ENCODE results near the gene CCND1. TPM values are rescaled to one million over a fixed set of nuclear protein-coding genes. Genes with fewer than 3 reads are reported as not detected.
"Not testable (repeated sequence)": the region's sequence is repeated elsewhere in the genome, so short reads cannot be mapped to it uniquely, and the experiment has no call there.

CCND1 gene
- total and polyA plus RNA-seq, 7 donors, result 7.7 to 56.8 (median 15.0) TPM

DNA sequence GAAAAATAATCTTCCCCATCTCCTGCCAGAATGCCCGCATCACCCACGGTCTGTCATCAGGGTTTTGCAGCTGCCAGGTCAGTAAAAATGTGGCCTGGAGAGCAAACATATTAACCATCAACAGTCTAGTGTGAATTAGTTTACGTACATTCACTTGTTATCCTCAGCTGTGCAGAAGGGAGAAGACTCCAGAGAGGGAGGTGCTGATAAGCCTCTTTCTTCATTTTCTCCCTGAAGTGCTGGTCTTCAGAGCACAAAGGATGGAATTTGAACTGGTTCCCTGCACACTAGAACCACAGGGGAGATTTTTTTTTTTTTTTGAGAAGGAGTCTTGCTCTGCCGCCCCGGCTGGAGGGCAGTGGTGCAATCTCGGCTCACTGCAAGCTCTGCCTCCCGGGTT, 54.6 kb downstream of the CCND1 start:
- Histone ChIP-seq H3K4me1 (no peaks in the 10 kb centered on the region), H3K27ac (no peak overlapping the region), H3K36me3 (no peaks in the 10 kb centered on the region), H3K4me3 (no peak overlapping the region), H3K9me3 (no peaks in the 10 kb centered on the region), H3K27me3 (peaks cover 0 to 26% (median 3%) of the 10 kb centered on the region in 3 donors)
- DNase-seq, result peak; percentile 10
- intact Hi-C loops (cut with DNase I), result no loop called here
- WGBS, 2 donors, result 67 to 79% methylated on average over 7 of the region's 7 CpGs
- no peak for TF ChIP-seq EP300 (IDR thresholded peaks at IDR 0.05)
- TF ChIP-seq, protein P1, sequence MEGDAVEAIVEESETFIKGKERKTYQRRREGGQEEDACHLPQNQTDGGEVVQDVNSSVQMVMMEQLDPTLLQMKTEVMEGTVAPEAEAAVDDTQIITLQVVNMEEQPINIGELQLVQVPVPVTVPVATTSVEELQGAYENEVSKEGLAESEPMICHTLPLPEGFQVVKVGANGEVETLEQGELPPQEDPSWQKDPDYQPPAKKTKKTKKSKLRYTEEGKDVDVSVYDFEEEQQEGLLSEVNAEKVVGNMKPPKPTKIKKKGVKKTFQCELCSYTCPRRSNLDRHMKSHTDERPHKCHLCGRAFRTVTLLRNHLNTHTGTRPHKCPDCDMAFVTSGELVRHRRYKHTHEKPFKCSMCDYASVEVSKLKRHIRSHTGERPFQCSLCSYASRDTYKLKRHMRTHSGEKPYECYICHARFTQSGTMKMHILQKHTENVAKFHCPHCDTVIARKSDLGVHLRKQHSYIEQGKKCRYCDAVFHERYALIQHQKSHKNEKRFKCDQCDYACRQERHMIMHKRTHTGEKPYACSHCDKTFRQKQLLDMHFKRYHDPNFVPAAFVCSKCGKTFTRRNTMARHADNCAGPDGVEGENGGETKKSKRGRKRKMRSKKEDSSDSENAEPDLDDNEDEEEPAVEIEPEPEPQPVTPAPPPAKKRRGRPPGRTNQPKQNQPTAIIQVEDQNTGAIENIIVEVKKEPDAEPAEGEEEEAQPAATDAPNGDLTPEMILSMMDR (IDR thresholded peaks at IDR 0.05), result no peak
- no peak for TF ChIP-seq POLR2AphosphoS5 (IDR thresholded peaks at IDR 0.05)
- TF ChIP-seq POLR2A (IDR thresholded peaks at IDR 0.05), result no peak

DNA sequence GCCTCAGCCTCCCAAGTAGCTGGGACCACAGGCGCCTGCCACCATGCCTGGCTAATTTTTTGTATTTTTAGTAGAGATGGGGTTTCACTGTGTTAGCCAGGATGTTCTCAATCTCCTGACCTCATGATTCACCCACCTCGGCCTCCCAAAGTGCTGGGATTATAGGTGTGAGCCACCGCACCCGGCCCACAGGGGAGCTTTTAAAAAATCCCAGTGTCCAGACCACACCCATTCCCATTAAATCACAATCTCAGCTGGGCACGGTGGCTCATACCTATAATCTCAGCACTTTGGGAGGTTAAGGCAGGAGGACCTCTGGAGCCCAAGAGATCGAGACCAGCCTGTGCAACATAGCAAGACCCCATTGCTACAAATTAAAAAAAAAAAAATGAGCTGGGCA, 55.0 kb downstream of the CCND1 start:
- WGBS, 2 donors, result 37 to 70% methylated on average over 6 of the region's 6 CpGs
- peak; percentile 20 for DNase-seq
- H3K4me1 ChIP-seq; intact Hi-C loops (cut with DNase I); H3K4me3 ChIP-seq; H3K36me3 ChIP-seq; H3K9me3 ChIP-seq; H3K27ac ChIP-seq: not testable (repeated sequence)
- H3K27me3 ChIP-seq, result peaks cover 0 to 30% (median 7%) of the 10 kb centered on the region in 3 donors

DNA sequence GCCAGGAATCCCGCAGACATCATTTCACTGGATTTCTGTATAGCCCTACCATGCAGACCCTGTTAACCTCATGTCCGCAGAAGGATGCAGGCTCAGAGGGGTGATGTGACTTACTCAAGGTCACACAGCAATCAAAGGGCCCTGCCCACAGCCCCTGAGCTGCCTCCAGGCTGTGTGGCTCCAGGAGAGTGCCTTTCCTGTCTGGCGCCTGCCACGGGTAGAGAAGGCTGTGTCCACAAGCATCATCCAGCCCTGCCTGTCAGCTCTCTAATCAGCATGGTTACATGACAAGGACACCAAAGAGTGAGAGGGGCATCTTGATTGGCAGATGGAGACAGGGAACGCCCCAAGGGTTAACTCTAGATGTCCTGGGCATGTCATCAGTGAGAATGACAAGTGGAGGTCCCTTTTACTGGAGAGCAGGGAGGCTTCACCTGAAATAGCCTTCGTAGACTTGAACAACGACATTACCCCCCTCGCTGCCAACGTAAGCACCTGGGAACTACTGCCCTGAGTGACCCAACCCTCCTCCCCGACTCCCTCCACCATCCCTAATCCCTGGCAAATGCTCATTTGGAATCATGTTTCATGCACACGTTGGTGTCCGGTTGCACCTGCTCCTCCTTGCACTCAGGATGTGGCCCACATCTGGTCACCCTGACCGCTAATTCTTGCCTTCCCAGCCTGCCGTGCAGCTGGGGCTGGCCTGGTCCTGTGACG, 56.0 kb downstream of the CCND1 start:
- intact Hi-C loops (cut with DNase I), result no loop called here
- no peaks in the 10 kb centered on the region for H3K36me3 ChIP-seq
- H3K4me1 ChIP-seq, result no peaks in the 10 kb centered on the region
- TF ChIP-seq, protein P1 (IDR thresholded peaks at IDR 0.05), result no peak
- TF ChIP-seq EP300 (IDR thresholded peaks at IDR 0.05), result no peak
- TF ChIP-seq POLR2AphosphoS5 (IDR thresholded peaks at IDR 0.05), result no peak
- no peak for TF ChIP-seq POLR2A (IDR thresholded peaks at IDR 0.05)
- DNase-seq, result peak; percentile 48
- H3K27me3 ChIP-seq, result peaks cover under 1 to 39% (median 13%) of the 10 kb centered on the region in 3 donors
- no peak overlapping the region for H3K4me3 ChIP-seq
- 69 to 73% methylated on average over 15 of the region's 15 CpGs for WGBS, 2 donors
- H3K9me3 ChIP-seq, result no peaks in the 10 kb centered on the region
- H3K27ac ChIP-seq, result no peak overlapping the region

DNA sequence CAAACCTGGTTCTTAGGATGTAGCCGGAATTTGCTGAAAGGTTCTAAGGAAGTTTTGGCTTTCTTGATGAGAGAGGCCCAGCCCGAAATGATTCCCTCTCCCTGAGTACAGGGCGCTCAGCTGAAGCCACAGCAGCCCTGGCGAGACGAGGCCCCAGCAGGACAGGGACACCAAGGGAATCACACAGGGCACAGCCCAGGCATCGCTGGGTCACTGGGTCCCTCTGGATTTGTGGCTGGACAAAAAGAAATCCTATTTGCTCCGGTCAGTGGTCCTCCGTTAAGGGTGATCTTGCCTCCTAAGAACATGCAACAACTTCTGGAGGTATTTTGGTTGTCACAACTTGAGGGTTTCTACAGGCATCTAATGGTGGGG, 56.5 kb downstream of the CCND1 start:
- Histone ChIP-seq H3K27ac (no peak overlapping the region), H3K4me3 (no peak overlapping the region), H3K9me3 (no peaks in the 10 kb centered on the region), H3K36me3 (no peaks in the 10 kb centered on the region), H3K27me3 (peaks cover 6 to 45% (median 18%) of the 10 kb centered on the region in 3 donors), H3K4me1 (peaks cover 0 to 4% (median 0%) of the 10 kb centered on the region in 4 donors)
- intact Hi-C loops (cut with DNase I), result no loop called here
- DNase-seq, result peak; percentile 54
- no peak for TF ChIP-seq POLR2AphosphoS5 (IDR thresholded peaks at IDR 0.05)
- TF ChIP-seq EP300 (IDR thresholded peaks at IDR 0.05), result no peak
- TF ChIP-seq POLR2A (IDR thresholded peaks at IDR 0.05), result no peak
- TF ChIP-seq, protein P1 (IDR thresholded peaks at IDR 0.05), result no peak
- 90 to 93% methylated on average over 8 of the region's 8 CpGs for WGBS, 2 donors

DNA sequence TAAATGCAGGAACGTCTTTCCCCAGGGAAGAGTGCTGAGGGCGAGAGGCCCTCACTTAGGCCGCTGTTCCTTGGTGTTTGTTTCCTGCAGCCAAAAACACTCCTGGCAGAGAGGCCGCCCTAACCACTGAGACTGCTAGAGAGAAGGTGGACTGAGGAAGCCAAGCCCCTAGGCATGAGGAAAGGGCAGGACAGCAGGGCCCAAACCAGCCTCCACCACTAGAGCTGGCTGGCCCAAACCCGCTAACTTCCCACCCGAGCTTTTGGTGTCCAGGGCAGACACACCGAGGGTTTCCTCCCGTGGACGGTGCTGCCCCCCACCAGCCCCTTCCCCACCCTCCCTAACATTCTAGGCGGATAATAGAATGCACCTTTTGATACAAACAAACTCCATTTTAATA, 56.9 kb downstream of the CCND1 start:
- H3K27me3 ChIP-seq, result peaks cover 10 to 49% (median 22%) of the 10 kb centered on the region in 3 donors
- 87 to 91% methylated on average over 10 of the region's 10 CpGs for WGBS, 2 donors
- peak; percentile 28 for DNase-seq

More for the DNA sequence above, 56.9 kb downstream of the CCND1 start:
- Histone ChIP-seq H3K9me3 (no peaks in the 10 kb centered on the region), H3K4me3 (no peak overlapping the region), H3K27ac (no peak overlapping the region), H3K36me3 (no peaks in the 10 kb centered on the region), H3K4me1 (peaks cover 0 to 4% (median 0%) of the 10 kb centered on the region in 4 donors)
- no peak for TF ChIP-seq POLR2A (IDR thresholded peaks at IDR 0.05)
- no peak for TF ChIP-seq EP300 (IDR thresholded peaks at IDR 0.05)
- TF ChIP-seq, protein P1 (IDR thresholded peaks at IDR 0.05), result no peak
- TF ChIP-seq POLR2AphosphoS5 (IDR thresholded peaks at IDR 0.05), result no peak
- intact Hi-C loops (cut with DNase I), result no loop called here
